Measurements from ENCODE around the gene HSD17B8.

GRCh38 chr6:33171880-33172687 lies 32.4 kb upstream of the HSD17B8 start:
- no peak for TF ChIP-seq MAX (IDR thresholded peaks at IDR 0.05)
- TF ChIP-seq SP1 (IDR thresholded peaks at IDR 0.05; ENCODE audit: low read depth), result no peak
- no peak for TF ChIP-seq RAD21 (IDR thresholded peaks at IDR 0.05; ENCODE audit: low read depth)

Data from HCT116 (cell line).